GM18870 (cell line): ENCODE measurements around the gene LRRC28.

ENCODE experiments used
- ATAC-seq: cut with Tn5 transposase; IDR thresholded peaks from one replicate; pipeline ENCODE4 v1.9.1; 2021; ENCODE audit warnings: moderate library complexity; ENCODE audit not compliant: unreplicated experiment

LRRC28 gene

GRCh38 chr15:99414755-99415731 is 163.8 kb downstream of the LRRC28 start:
- no peak for ATAC-seq

DNA sequence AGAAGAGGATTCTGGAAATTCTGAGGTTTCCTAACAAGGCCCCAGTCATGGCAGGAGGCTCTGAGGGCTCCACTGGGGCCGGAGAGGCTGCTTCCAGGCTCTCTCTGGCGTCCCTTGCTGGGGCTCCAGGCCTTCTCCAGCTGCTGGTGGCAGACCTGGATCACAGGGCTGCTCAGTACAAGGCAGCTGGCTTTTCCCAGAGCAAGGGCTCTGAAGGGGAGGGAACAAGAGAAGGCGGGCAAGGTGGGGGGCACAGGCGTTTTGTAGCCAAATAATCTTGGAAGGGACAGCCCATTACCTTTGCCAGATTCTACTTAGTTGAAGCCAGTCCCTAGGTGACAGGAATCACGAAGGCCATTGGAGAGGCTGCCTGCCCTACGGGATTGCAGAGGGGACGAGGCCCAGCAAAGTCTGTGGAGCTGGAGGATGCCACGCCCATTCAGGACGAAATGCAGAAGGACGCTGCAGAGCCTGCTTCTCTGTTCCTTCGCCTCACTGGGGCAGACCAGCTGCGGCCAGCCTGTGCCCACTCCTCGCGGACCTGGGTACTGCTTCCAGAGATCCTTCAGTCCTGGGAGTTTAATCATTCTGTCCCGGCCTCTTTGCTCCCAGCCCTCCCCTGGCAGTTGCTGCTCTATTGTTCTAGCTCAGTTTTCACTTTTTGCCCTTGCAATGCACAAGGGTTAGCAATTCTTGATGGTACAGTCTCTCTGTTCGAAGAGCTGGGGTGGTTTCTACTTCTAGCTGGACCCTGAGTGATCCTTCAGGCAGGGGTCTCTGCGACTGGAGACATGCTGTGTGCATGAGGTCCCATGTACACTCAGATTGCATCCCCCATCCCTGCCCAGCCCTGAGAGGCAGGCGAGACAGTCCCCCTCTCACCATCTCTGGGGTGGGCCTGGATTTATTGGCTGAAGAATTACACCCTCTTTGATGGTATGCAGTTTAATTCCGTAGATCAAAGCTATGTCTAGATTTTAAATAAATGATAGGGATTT is 165.2 kb downstream of the LRRC28 start:
- ATAC-seq: no peak

DNA sequence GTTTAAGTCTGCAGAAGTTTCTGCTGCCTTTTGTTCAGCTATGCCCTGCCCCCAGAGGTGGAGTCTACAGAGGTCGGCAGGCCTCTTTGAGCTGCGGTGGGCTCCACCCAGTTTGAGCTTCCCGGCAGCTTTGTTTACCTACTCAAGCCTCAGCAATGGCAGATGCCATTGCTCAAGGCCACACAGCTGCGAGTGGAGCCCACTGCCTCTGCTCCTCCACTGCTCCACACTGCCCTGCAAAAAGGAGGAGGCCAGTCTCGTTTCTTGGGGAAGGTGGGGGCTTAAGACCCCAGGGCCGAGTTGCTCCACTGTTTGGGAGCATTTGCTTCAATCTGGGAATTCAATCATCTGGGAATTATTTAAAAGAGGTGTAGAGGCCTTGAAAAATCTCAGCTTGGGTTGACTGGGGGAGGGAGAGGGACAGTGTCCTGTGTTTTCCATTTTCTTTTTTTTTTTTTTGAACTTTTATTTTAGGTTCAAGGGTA is 169.9 kb downstream of the LRRC28 start:
- no peak for ATAC-seq

- ATAC-seq: no peak
Measured at GRCh38 chr15:99421758-99422157, 170.5 kb downstream of the LRRC28 start.

DNA sequence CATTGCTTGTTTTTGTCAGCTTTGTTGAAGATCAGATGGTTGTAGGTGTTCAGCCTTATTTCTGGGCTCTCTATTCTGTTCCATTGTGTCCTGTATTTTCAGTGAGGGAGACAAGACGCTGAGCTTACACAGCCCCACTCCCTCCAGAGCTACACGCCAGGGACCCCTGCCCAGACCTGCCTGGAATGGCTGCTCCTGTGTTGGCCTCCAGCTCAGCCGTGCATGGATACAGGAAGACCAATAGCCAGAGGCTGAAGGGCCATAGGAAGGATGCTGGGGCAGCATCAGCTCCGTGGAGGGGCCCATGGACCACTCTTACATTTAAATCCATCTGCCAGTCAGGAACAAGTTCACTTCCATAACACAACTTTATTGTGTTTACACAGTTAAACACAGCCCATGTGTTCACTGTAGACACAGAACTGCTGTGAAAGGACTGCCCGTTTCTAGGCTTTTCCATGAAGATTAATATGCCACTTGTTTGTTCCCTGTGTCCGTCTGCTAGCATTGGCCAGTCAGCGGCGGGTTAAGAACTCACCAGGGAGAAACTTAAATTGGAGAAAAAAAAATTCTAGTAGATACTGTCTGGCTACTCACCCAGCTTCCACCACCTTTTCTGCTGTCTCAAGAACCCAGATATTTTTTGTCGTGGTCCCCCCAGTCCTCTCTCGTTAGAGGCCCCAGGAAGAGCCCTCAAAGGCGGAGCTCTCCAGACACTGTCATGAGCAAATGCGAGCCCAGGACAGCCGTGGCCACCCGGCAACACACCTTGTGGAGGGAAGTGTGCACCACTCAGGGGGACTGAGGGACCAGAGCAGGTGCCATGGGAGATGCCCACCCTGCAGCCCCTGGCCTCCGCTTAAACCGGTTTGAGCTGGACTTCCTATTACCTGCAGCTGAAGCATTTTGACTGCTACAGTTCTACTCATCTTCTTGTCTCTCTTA is 172.2 kb downstream of the LRRC28 start:
- ATAC-seq: no peak

DNA sequence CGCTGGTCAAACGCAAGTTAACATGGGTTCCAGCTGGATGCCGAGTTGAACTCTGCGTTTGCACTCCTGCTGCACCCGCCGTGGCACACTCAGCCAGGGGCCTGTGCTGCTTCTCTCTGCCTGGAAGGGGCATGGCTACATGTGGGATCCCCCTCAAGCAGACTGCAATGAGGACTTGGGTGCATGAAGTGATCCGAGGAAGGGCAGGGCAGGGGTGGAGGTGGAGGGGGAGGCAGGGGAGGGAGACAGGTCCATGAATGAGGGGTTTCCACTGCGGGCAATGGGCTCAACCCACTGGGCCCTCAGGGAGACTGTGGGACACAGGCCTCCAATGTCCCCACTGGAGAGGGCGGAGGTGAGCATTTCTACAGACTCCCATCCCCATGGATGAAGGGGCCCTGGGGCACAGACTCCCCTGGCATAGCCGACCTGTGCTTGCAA is 172.9 kb downstream of the LRRC28 start:
- no peak for ATAC-seq

DNA sequence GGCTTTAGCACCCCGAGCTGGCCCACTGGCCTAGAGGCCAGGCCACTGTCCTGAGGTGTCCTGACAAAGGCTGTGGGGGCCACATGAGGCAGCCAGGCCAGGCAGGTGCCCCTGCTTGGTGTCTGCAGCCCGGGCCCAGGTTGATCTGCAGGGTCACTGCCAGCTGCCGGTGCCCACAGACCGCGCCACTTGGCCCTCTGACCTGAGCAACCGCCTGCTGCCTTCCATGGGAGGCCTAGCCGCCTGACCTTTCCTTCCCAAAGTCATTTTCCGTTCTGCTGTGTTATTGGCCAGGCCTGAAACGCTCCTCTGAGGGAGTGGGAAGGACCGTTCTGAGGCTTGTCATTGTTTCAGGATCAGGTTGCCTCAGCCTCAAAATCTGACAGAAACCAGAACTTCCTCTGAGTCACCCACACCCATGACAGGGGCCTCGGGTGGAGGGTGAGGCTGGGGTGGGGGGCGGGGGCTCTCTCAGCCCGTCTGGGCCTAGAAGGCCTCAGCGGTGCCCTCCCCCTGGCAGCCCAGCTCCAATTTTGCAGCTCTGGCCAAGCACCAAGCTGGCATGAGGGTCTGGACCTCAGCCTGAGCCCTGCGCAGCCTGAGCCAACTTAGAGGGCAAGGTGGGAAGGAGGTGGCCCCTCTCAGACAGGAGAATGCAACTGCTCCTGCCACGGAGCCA is 173.8 kb downstream of the LRRC28 start:
- peak; percentile 92 for ATAC-seq

- ATAC-seq: no peak
Measured at GRCh38 chr15:99425657-99426301, 174.5 kb downstream of the LRRC28 start.

GRCh38 chr15:99426431-99427105 is 175.3 kb downstream of the LRRC28 start:
- no peak for ATAC-seq

DNA sequence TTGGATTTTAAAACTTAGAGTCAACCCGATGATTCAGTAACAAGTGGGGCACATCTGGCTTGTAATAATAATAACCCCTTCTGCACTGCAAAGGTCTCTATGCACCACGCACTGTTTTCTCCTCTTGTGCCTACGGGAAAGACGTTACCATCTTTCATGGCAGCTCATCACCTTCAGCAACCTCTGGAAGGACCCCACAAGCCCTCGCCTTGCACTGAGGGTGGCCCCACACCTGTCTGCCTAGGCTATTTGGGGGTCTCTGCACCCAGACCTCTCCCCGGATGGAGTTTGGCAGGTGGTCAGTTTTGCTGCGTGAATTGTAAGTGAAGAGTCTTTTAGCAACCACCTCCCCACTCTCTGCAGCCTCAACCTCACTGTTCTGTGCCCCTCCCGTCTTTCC is 175.9 kb downstream of the LRRC28 start:
- no peak for ATAC-seq

DNA sequence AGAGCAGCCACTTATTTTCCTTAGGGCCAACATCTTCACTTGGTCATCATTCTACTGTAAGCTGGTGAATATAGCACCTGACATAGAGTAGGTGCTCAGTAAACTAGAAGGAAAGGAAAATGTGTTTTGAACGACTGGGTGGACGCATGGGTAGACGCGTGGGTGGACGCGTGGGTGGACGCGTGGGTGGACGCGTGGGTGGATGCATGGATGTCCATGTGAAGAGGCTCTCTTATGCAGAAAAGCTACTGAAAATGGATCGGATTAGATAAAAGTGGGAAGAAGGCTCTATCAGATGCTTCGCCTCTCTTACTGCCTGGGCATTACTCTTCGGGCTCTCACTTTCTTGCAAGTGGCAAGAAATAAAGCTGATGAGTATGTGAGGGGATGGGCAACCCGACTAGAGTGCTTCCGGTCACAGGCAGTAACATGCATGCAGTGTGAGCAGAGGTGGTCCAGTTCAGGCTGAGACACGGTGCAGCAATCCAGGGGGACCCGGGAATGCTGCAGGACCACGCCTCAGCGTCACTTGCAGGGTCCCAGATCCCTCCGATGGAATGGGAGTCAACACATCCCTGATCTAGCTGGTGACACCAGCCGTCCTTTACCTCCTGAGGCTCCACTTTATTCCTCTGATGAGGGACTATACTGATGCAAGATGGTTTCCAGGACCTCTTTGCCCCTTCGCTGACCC is 176.5 kb downstream of the LRRC28 start:
- ATAC-seq: no peak

- ATAC-seq: no peak
Measured at GRCh38 chr15:99429681-99430081, 178.4 kb downstream of the LRRC28 start.

DNA sequence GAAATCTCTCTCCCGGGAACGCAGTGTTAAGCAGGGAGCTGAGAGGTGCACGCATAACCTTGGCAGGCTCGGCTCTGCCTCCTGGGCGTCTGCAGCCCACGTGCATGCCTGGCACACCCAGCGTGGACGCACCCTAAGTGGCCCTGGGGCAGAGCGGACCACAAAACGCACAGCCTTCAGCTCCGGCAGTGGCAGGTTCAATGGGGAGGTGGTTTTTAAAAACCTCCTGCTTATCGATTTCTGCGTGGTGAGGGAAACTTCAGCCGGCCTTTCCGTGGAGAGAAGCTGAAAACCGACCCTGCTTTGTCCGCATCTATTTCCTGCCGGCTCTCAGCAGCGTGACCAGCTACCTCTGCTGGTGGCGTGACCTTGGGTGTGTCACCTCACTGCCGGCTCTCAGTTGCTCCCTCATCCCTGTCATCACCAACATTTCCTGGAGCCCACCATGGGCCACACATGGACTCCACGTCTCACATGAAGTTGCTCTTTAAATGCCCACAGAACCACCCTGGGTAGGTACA is 179.7 kb downstream of the LRRC28 start:
- ATAC-seq: no peak

DNA sequence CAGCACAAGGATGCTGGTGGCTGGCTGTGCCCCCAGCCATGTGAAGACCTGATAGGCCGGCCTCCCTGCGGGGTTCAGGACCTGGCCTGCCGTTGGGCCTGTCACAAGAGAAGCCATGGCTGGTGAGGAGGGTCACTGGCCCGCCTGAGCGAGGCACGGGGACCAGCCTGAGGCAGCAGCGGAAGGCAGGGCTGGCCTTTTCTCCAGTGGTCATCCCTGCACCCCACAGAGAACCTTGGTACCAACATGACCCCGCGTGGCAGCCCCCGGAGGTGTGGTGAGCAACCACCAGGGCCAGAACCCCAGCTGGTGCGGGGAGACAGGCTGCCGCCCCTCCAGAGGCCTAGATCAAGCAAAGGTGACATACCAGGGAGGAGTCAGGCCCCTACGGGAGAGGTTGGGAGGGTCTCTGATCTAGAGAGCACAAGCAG is 180.4 kb downstream of the LRRC28 start:
- no peak for ATAC-seq

DNA sequence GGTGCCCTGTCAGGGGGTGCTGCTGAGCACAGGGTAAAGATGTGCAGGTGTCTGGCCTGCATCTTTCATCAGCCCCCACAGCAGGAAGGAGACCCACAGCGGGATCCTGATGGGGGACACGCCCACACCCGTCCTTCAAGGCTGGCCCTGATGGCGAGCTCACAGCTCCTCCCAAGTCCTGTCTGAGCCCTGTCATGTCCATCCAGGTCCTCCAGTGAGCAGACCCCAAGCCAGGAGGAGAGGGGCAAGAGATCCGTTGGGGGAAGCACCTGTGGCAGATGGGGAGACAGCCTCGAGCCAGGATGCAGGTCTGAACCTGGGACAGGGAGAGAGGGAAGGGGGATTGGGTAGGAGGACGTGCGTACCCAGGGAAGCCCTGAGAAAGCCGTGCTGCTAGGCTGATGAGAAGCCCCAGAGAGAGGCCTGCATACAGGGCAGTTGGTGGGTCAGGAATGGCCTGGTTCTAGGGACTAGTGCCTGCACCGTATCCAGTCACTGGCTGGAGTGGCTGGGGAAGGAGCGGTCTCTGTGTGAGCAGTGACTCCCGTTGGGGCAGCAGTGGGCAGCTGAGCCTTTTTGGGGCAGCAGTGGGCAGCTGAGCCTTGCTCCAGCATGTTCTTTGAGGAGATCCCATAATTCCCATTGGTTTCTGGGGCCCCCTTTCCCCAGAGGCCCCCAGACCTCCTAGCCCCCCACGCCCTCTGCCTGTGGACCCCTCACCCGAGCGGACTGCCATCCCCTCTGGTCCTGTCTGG is 181.2 kb downstream of the LRRC28 start:
- no peak for ATAC-seq

DNA sequence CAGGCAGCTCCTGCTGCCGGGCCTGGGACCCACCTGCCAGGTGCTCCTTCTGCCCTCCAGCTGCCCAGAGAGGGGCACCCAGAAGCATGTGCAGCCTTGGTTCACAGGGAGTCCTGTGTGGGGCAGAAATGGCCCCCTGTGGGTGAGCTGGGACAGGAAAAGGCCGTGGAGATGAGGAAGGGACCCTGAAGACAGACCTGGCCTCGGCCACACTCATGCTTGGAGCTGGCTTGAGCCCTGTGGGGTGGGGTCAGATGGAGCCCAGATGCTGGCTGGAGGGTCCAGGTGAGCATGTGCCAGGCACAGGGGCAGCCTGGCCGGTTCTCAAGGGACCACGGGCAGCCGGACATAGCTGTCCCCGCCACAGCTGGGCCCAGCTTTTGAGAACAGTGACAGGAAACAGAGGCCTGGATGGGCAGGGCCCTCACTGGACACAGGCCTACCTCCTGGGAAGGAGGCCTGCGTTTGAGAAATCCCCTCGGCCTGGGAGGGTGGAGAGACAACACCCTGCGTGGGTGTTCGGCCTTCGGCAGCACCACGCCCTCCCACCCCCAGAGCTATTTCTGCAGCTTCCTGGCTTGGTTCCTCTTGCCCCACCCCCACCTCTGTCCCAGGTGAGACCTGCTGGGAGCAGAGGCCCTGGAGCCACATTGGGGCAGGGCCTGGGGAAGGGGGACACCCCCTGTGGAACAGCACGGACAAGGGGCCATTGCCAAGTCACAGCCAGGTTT is 181.9 kb downstream of the LRRC28 start:
- ATAC-seq: no peak
